ENCODE measurements around the gene RPE65. TPM values are rescaled to one million over a fixed set of nuclear protein-coding genes. Genes with fewer than 3 reads are reported as not detected.

RPE65 gene
- total and polyA plus RNA-seq, 4 donors: 0.01 to 0.09 TPM; not detected in 2

GRCh38 chr1:68433395-68433794, 16.4 kb downstream of the RPE65 start:
- no peaks in the 10 kb centered on the region for H3K9me3 ChIP-seq (ENCODE audit: control insufficient read depth in 4 of 4, insufficient read depth in 3 of 4, low read length in 3 of 4)
- no peak overlapping the region for H3K27ac ChIP-seq (ENCODE audit: low read depth in 1 of 2, low read length in 1 of 2)
- no peak overlapping the region for H3K9ac ChIP-seq (ENCODE audit: insufficient read depth in 1 of 2, low read length in 2 of 2)
- H3K4me3 ChIP-seq: no peak overlapping the region
- no peaks in the 10 kb centered on the region for H3K36me3 ChIP-seq (ENCODE audit: control insufficient read depth in 4 of 4, insufficient read depth in 4 of 4, low read length in 4 of 4)
- no peak for DNase-seq
- 73 to 86% methylated on average over 2 of the region's 2 CpGs for WGBS, 2 donors
- no peaks in the 10 kb centered on the region for H3K4me1 ChIP-seq (ENCODE audit: control insufficient read depth in 5 of 5, insufficient read depth in 5 of 5, low read length in 5 of 5)
- no peak for ATAC-seq (ENCODE audit: insufficient read depth, low FRiP score)
- TF ChIP-seq CTCF (IDR thresholded peaks at IDR 0.05; ENCODE audit: control extremely low read depth, extremely low read depth): no peak
- no peaks in the 10 kb centered on the region for H3K27me3 ChIP-seq (ENCODE audit: control insufficient read depth in 3 of 3, insufficient read depth in 3 of 3, low read length in 2 of 3)

- Histone ChIP-seq H3K27ac (ENCODE audit: low read depth in 1 of 2, low read length in 1 of 2) (no peak overlapping the region), H3K36me3 (ENCODE audit: control insufficient read depth in 4 of 4, insufficient read depth in 4 of 4, low read length in 4 of 4) (no peaks in the 10 kb centered on the region), H3K9me3 (ENCODE audit: control insufficient read depth in 4 of 4, insufficient read depth in 3 of 4, low read length in 3 of 4) (no peaks in the 10 kb centered on the region), H3K9ac (ENCODE audit: insufficient read depth in 1 of 2, low read length in 2 of 2) (no peak overlapping the region), H3K4me1 (ENCODE audit: control insufficient read depth in 5 of 5, insufficient read depth in 5 of 5, low read length in 5 of 5) (no peaks in the 10 kb centered on the region), H3K4me3 (no peak overlapping the region), H3K27me3 (ENCODE audit: control insufficient read depth in 3 of 3, insufficient read depth in 3 of 3, low read length in 2 of 3) (no peaks in the 10 kb centered on the region)
- no peak for DNase-seq
- no peak for TF ChIP-seq CTCF (IDR thresholded peaks at IDR 0.05; ENCODE audit: control extremely low read depth, extremely low read depth)
- WGBS, 2 donors: 68 to 70% methylated on average over 3 of the region's 3 CpGs
- no peak for ATAC-seq (ENCODE audit: insufficient read depth, low FRiP score)
Observed at GRCh38 chr1:68431076-68431475, 18.7 kb downstream of the RPE65 start.

GRCh38 chr1:68429233-68429808, 20.4 kb downstream of the RPE65 start:
- Histone ChIP-seq H3K27ac (ENCODE audit: low read depth in 1 of 2, low read length in 1 of 2) (no peak overlapping the region), H3K4me1 (ENCODE audit: control insufficient read depth in 5 of 5, insufficient read depth in 5 of 5, low read length in 5 of 5) (no peaks in the 10 kb centered on the region), H3K4me3 (no peak overlapping the region), H3K27me3 (ENCODE audit: control insufficient read depth in 3 of 3, insufficient read depth in 3 of 3, low read length in 2 of 3) (no peaks in the 10 kb centered on the region), H3K9me3 (ENCODE audit: control insufficient read depth in 4 of 4, insufficient read depth in 3 of 4, low read length in 3 of 4) (no peaks in the 10 kb centered on the region), H3K9ac (ENCODE audit: insufficient read depth in 1 of 2, low read length in 2 of 2) (no peak overlapping the region), H3K36me3 (ENCODE audit: control insufficient read depth in 4 of 4, insufficient read depth in 4 of 4, low read length in 4 of 4) (no peaks in the 10 kb centered on the region)
- DNase-seq (no peak), ATAC-seq (ENCODE audit: insufficient read depth, low FRiP score) (no peak)
- WGBS, 2 donors: 45 to 71% methylated on average over 4 of the region's 4 CpGs
- no peak for TF ChIP-seq CTCF (IDR thresholded peaks at IDR 0.05; ENCODE audit: control extremely low read depth, extremely low read depth)

GRCh38 chr1:68426594-68426993, 23.2 kb downstream of the RPE65 start:
- Histone ChIP-seq H3K36me3 (ENCODE audit: control insufficient read depth in 4 of 4, insufficient read depth in 4 of 4, low read length in 4 of 4) (no peaks in the 10 kb centered on the region), H3K4me1 (ENCODE audit: control insufficient read depth in 5 of 5, insufficient read depth in 5 of 5, low read length in 5 of 5) (no peaks in the 10 kb centered on the region), H3K27me3 (ENCODE audit: control insufficient read depth in 3 of 3, insufficient read depth in 3 of 3, low read length in 2 of 3) (no peaks in the 10 kb centered on the region), H3K9me3 (ENCODE audit: control insufficient read depth in 4 of 4, insufficient read depth in 3 of 4, low read length in 3 of 4) (no peaks in the 10 kb centered on the region), H3K27ac (ENCODE audit: low read depth in 1 of 2, low read length in 1 of 2) (no peak overlapping the region), H3K9ac (ENCODE audit: insufficient read depth in 1 of 2, low read length in 2 of 2) (no peak overlapping the region), H3K4me3 (no peak overlapping the region)
- no peak for TF ChIP-seq CTCF (IDR thresholded peaks at IDR 0.05; ENCODE audit: control extremely low read depth, extremely low read depth)
- no peak for DNase-seq
- ATAC-seq (ENCODE audit: insufficient read depth, low FRiP score): no peak
- 80 to 87% methylated on average over 2 of the region's 2 CpGs for WGBS, 2 donors
